K562 (cell line): ENCODE measurements around the gene LIN28A. TPM values are rescaled to one million over a fixed set of nuclear protein-coding genes. Genes with fewer than 3 reads are reported as not detected.

Experiments
- CC2D1A ChIP-seq: fragments of 450-650 bp; IDR thresholded peaks from 2 replicates; pipeline ENCODE4 v1.6.1; 2017; ENCODE audit warnings: mild to moderate bottlenecking
- MIER1 ChIP-seq: fragments of 450-650 bp; IDR thresholded peaks from 2 replicates; pipeline ENCODE4 v1.6.1; 2016; ENCODE audit warnings: antibody characterized with exemption, mild to moderate bottlenecking, low read depth
- POLR2G ChIP-seq: fragments of 200-400 bp; formaldehyde crosslinking; IDR thresholded peaks from 2 replicates; pipeline ENCODE4 v1.6.1; 2017; ENCODE audit warnings: low read depth, mild to moderate bottlenecking, antibody characterized with exemption, low read length, moderate library complexity
- RBM25 ChIP-seq: fragments of 200-400 bp; formaldehyde crosslinking; IDR thresholded peaks from 2 replicates; pipeline ENCODE4 v1.6.1; 2018; ENCODE audit warnings: low read length, low read depth, moderate library complexity; ENCODE audit not compliant: severe bottlenecking
- SP1 ChIP-seq: sonication (generic); formaldehyde crosslinking; IDR thresholded peaks from 2 replicates; pipeline ENCODE4 v1.8.1; 2022; ENCODE audit warnings: mild to moderate bottlenecking, missing genetic modification reagents
- ZKSCAN1 ChIP-seq: fragments of 150-350 bp; IDR thresholded peaks from 2 replicates; pipeline ENCODE4 v1.6.1; 2016; ENCODE audit warnings: low read depth, low read length
- ZNF740 ChIP-seq, 3 experiments: fragments of 200-800 bp in 1 of 3; sonication (Bioruptor generic) in 1 of 3; sonication (generic) in 1 of 3; formaldehyde crosslinking in 1 of 3; IDR thresholded peaks; 2 replicates each; pipeline versions ENCODE4 v1.6.1 to v1.8.0; 2016 to 2022; ENCODE audit warnings: mild to moderate bottlenecking in 2 of 3, missing compliant biosample characterization in 2 of 3, missing genetic modification characterization in 2 of 3, missing genetic modification reagents in 1 of 3
- polyA plus RNA-seq, 8 experiments: library from polyadenylated mRNA; depleted of rRNA in 4 of 8; stranded (reverse) in 5 of 8; unstranded in 3 of 8; fragments of >200 nt; fragmentation: Nextera tagmentation in 2 of 8; fragmentation: Illumina TruSeq in 1 of 8; extraction: Ambion mirVana in 2 of 8; extraction: Trizol in 1 of 8; gene quantifications; 2 replicates each; pipeline versions ENCODE4 v1.2.1 to v1.2.3, GENCODE V29; 2011 to 2014; ENCODE audit warnings: inconsistent platforms in 1 of 8, missing spikeins in 1 of 8
- total RNA-seq, 7 experiments: library from RNA; depleted of rRNA in 6 of 7; stranded (reverse); fragments of >200 nt in 6 of 7; fragmentation: Illumina TruSeq in 2 of 7; extraction: Trizol in 2 of 7; gene quantifications; 2 replicates each; pipeline versions ENCODE4 v1.2.1 to v1.2.3, GENCODE V29; 2011 to 2021; ENCODE audit warnings: low replicate concordance in 1 of 7
- TF ChIP-seq, protein P1 (sequence below): fragments of 450-650 bp; IDR thresholded peaks from 2 replicates; pipeline ENCODE4 v1.6.1; 2016; ENCODE audit warnings: mild to moderate bottlenecking, moderate library complexity
- TF ChIP-seq, protein P2 (sequence below): sonication (generic); formaldehyde crosslinking; IDR thresholded peaks from 2 replicates; pipeline ENCODE4 v1.8.0; 2022; ENCODE audit warnings: mild to moderate bottlenecking, missing genetic modification reagents

LIN28A gene
- total and polyA plus RNA-seq, 9 of the 15 experiments (the other 6 are each of a cell fraction or from before 2014, with no cell fraction given), result 0.80 to 5.4 (median 3.9) TPM

DNA sequence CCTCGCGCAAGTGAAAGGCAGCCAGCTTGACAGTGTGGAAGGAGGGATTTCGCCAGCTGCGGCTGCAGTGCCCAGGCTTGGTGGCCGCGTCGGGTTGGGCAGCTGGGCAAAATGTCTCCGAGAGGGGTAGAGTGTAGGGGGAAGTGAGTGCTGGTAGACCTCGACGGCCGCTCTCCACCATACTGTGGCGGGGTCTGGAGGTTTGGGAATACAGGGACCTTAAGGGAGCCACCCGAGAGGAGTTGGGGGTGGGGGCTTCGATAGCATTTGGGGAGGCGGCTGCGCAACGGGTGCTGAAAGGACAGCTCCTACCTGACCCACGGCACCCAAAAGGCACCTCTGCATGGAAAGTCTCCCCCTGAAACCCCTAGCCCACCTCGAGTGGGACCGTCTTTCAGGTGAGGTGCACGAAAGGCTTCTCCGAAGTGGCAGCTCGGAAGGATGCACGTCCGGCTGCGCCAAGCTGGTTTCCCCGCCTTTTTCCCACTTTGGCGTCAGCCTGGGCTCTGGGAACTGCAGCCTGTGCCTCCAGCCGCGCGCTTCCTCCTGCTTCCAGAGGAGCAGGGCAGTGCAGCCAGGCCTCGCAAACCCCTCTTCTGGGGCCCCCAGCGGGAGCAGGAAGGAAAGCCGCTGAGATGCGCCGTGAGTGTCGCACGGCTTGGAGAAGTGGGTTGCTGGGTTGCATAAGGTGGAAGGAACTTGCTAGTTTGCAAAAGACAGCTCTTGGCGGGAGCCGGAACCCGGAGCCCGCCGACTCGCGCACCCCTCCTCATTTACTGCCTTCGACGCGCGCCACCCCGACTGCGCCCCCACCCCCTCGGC is 61.1 kb downstream of the LIN28A start (continued):
- TF ChIP-seq, protein P1, sequence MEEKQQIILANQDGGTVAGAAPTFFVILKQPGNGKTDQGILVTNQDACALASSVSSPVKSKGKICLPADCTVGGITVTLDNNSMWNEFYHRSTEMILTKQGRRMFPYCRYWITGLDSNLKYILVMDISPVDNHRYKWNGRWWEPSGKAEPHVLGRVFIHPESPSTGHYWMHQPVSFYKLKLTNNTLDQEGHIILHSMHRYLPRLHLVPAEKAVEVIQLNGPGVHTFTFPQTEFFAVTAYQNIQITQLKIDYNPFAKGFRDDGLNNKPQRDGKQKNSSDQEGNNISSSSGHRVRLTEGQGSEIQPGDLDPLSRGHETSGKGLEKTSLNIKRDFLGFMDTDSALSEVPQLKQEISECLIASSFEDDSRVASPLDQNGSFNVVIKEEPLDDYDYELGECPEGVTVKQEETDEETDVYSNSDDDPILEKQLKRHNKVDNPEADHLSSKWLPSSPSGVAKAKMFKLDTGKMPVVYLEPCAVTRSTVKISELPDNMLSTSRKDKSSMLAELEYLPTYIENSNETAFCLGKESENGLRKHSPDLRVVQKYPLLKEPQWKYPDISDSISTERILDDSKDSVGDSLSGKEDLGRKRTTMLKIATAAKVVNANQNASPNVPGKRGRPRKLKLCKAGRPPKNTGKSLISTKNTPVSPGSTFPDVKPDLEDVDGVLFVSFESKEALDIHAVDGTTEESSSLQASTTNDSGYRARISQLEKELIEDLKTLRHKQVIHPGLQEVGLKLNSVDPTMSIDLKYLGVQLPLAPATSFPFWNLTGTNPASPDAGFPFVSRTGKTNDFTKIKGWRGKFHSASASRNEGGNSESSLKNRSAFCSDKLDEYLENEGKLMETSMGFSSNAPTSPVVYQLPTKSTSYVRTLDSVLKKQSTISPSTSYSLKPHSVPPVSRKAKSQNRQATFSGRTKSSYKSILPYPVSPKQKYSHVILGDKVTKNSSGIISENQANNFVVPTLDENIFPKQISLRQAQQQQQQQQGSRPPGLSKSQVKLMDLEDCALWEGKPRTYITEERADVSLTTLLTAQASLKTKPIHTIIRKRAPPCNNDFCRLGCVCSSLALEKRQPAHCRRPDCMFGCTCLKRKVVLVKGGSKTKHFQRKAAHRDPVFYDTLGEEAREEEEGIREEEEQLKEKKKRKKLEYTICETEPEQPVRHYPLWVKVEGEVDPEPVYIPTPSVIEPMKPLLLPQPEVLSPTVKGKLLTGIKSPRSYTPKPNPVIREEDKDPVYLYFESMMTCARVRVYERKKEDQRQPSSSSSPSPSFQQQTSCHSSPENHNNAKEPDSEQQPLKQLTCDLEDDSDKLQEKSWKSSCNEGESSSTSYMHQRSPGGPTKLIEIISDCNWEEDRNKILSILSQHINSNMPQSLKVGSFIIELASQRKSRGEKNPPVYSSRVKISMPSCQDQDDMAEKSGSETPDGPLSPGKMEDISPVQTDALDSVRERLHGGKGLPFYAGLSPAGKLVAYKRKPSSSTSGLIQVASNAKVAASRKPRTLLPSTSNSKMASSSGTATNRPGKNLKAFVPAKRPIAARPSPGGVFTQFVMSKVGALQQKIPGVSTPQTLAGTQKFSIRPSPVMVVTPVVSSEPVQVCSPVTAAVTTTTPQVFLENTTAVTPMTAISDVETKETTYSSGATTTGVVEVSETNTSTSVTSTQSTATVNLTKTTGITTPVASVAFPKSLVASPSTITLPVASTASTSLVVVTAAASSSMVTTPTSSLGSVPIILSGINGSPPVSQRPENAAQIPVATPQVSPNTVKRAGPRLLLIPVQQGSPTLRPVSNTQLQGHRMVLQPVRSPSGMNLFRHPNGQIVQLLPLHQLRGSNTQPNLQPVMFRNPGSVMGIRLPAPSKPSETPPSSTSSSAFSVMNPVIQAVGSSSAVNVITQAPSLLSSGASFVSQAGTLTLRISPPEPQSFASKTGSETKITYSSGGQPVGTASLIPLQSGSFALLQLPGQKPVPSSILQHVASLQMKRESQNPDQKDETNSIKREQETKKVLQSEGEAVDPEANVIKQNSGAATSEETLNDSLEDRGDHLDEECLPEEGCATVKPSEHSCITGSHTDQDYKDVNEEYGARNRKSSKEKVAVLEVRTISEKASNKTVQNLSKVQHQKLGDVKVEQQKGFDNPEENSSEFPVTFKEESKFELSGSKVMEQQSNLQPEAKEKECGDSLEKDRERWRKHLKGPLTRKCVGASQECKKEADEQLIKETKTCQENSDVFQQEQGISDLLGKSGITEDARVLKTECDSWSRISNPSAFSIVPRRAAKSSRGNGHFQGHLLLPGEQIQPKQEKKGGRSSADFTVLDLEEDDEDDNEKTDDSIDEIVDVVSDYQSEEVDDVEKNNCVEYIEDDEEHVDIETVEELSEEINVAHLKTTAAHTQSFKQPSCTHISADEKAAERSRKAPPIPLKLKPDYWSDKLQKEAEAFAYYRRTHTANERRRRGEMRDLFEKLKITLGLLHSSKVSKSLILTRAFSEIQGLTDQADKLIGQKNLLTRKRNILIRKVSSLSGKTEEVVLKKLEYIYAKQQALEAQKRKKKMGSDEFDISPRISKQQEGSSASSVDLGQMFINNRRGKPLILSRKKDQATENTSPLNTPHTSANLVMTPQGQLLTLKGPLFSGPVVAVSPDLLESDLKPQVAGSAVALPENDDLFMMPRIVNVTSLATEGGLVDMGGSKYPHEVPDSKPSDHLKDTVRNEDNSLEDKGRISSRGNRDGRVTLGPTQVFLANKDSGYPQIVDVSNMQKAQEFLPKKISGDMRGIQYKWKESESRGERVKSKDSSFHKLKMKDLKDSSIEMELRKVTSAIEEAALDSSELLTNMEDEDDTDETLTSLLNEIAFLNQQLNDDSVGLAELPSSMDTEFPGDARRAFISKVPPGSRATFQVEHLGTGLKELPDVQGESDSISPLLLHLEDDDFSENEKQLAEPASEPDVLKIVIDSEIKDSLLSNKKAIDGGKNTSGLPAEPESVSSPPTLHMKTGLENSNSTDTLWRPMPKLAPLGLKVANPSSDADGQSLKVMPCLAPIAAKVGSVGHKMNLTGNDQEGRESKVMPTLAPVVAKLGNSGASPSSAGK, result peak; percentile 84
- TF ChIP-seq RBM25 (no peak), ZKSCAN1 (peak; percentile 11), MIER1 (peak; percentile 93), POLR2G (peak; percentile 49; the same call in 1 of the 2 replicates), SP1 (CRISPR knock-in tag) (peak; percentile 55), ZNF740 (CRISPR knock-in tag; IDR thresholded peaks at IDR 0.05) (peak; percentile 95), ZNF740 (tag; IDR thresholded peaks at IDR 0.05) (peak in 1 of 2 experiments; percentile 99; a peak in 1 of 4 replicates), CC2D1A (peak; percentile 29; the same call in 1 of the 2 replicates)
- TF ChIP-seq, protein P2, sequence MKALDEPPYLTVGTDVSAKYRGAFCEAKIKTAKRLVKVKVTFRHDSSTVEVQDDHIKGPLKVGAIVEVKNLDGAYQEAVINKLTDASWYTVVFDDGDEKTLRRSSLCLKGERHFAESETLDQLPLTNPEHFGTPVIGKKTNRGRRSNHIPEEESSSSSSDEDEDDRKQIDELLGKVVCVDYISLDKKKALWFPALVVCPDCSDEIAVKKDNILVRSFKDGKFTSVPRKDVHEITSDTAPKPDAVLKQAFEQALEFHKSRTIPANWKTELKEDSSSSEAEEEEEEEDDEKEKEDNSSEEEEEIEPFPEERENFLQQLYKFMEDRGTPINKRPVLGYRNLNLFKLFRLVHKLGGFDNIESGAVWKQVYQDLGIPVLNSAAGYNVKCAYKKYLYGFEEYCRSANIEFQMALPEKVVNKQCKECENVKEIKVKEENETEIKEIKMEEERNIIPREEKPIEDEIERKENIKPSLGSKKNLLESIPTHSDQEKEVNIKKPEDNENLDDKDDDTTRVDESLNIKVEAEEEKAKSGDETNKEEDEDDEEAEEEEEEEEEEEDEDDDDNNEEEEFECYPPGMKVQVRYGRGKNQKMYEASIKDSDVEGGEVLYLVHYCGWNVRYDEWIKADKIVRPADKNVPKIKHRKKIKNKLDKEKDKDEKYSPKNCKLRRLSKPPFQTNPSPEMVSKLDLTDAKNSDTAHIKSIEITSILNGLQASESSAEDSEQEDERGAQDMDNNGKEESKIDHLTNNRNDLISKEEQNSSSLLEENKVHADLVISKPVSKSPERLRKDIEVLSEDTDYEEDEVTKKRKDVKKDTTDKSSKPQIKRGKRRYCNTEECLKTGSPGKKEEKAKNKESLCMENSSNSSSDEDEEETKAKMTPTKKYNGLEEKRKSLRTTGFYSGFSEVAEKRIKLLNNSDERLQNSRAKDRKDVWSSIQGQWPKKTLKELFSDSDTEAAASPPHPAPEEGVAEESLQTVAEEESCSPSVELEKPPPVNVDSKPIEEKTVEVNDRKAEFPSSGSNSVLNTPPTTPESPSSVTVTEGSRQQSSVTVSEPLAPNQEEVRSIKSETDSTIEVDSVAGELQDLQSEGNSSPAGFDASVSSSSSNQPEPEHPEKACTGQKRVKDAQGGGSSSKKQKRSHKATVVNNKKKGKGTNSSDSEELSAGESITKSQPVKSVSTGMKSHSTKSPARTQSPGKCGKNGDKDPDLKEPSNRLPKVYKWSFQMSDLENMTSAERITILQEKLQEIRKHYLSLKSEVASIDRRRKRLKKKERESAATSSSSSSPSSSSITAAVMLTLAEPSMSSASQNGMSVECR (CRISPR knock-in tag), result peak; percentile 93
